ENCODE data around the gene ULK3. TPM values are rescaled to one million over a fixed set of nuclear protein-coding genes. Genes with fewer than 3 reads are reported as not detected.

Gene ULK3
- total and polyA plus RNA-seq, 2 donors (not counting 3 experiments of a cell fraction or from before 2014, with no cell fraction given): 36.0 to 48.6 TPM

DNA sequence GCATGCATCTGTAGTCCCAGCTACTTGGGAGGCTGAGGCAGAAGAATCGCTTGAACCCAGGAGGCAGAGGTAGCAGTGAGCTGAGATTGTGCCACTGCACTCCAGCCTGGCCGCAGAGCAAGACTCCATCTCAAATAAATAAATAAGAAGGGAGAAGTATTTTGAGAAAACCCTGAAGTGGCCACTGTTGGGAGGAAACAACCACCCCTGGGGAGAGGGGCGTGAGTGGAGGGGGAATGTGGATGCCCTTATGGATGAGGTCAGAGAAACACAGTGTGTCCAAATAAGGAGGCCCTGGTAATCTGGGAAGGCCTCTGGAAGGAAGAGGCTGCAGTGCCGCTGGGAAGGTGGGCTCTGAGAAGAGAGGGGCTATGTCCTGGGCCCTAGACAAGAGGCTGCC lies 20.7 kb downstream of the ULK3 start:
- no peaks in the 10 kb centered on the region for H3K9me3 ChIP-seq (replicated peaks; ENCODE audit: control insufficient read depth, insufficient read depth, low read length)
- no peak overlapping the region for H3K4me2 ChIP-seq (ENCODE audit: insufficient read depth, low read length)
- TF ChIP-seq, protein P1, sequence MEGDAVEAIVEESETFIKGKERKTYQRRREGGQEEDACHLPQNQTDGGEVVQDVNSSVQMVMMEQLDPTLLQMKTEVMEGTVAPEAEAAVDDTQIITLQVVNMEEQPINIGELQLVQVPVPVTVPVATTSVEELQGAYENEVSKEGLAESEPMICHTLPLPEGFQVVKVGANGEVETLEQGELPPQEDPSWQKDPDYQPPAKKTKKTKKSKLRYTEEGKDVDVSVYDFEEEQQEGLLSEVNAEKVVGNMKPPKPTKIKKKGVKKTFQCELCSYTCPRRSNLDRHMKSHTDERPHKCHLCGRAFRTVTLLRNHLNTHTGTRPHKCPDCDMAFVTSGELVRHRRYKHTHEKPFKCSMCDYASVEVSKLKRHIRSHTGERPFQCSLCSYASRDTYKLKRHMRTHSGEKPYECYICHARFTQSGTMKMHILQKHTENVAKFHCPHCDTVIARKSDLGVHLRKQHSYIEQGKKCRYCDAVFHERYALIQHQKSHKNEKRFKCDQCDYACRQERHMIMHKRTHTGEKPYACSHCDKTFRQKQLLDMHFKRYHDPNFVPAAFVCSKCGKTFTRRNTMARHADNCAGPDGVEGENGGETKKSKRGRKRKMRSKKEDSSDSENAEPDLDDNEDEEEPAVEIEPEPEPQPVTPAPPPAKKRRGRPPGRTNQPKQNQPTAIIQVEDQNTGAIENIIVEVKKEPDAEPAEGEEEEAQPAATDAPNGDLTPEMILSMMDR (IDR thresholded peaks at IDR 0.05; ENCODE audit: extremely low read depth in 1 of 2, insufficient read depth in 1 of 2, low read depth in 1 of 2, low read length in 2 of 2): no peak
- TF ChIP-seq EZH2 (IDR thresholded peaks at IDR 0.05; ENCODE audit: borderline replicate concordance, low read depth, low read length, severe bottlenecking): no peak
- no peak for TF ChIP-seq POLR2A (IDR thresholded peaks at IDR 0.05; ENCODE audit: low read depth, low read length)
- no peak for TF ChIP-seq GATA2 (IDR thresholded peaks at IDR 0.05; ENCODE audit: insufficient read depth, insufficient read length, low read depth, low read length)
- no peak for TF ChIP-seq FOS (IDR thresholded peaks at IDR 0.05; ENCODE audit: borderline replicate concordance, insufficient read depth, low read length)
- no peak for TF ChIP-seq JUN (IDR thresholded peaks at IDR 0.05; ENCODE audit: borderline replicate concordance, insufficient read depth, insufficient read length, low read depth)
- TF ChIP-seq MYC (IDR thresholded peaks at IDR 0.05; ENCODE audit: low read depth, low read length): no peak
- TF ChIP-seq, protein P2, sequence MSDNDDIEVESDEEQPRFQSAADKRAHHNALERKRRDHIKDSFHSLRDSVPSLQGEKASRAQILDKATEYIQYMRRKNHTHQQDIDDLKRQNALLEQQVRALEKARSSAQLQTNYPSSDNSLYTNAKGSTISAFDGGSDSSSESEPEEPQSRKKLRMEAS (IDR thresholded peaks at IDR 0.05; ENCODE audit: insufficient read depth, insufficient read length): no peak
- TF ChIP-seq POLR2AphosphoS5 (IDR thresholded peaks at IDR 0.05; ENCODE audit: insufficient read depth, low read depth, low read length): no peak
- BruUV-seq (replicated peaks): no TSS peak
- no peak for DNase-seq (ENCODE audit: low read depth, low spot score)
- no peak for FAIRE-seq
- no peak overlapping the region for H3K4me3 ChIP-seq (replicated peaks in 1 of 3; ENCODE audit: insufficient read depth in 1 of 3, low read depth in 1 of 3, low read length in 3 of 3)
- no peaks in the 10 kb centered on the region for H4K20me1 ChIP-seq (replicated peaks; ENCODE audit: control insufficient read depth, extremely low read depth, insufficient read depth, low read length)
- H3K36me3 ChIP-seq (ENCODE audit: control insufficient read depth in 2 of 2, extremely low read depth in 1 of 2, insufficient read depth in 2 of 2, low read length in 2 of 2): no peaks in the 10 kb centered on the region
- H3K27ac ChIP-seq (ENCODE audit: insufficient read depth, low read depth, low read length): no peak overlapping the region
- no peaks in the 10 kb centered on the region for H3K9me1 ChIP-seq (replicated peaks; ENCODE audit: control insufficient read depth, extremely low read depth, insufficient read depth, low read length)
- dilution Hi-C loops (cut with MboI; ENCODE audit: extremely low pct_ligation_motif_present, low sequenced_read_pairs) (no loop called here), intact Hi-C loops (cut with micrococcal nuclease) (no loop called here)
- ChIA-PET POLR2A (no interaction called here), CTCF (interaction anchor here (1.2 to 1.3 kb wide), 2 partner anchors 51 to 52 kb away, joined by 3 to 5 read pairs; no protein-coding TSS in a partner anchor)
- H2AFZ ChIP-seq (ENCODE audit: low read depth, low read length): no peak overlapping the region
- no peaks in the 10 kb centered on the region for H3K79me2 ChIP-seq (ENCODE audit: control insufficient read depth, insufficient read depth, low read length)
- H3K27me3 ChIP-seq (ENCODE audit: control insufficient read depth in 2 of 2, insufficient read depth in 2 of 2, low read length in 2 of 2): peaks cover 3 to 5% of the 10 kb centered on the region in 2 experiments
- peaks cover 8% of the 10 kb centered on the region for H3K4me1 ChIP-seq (ENCODE audit: control insufficient read depth, extremely low read depth, insufficient read depth, low read length)
- no peak overlapping the region for H3K9ac ChIP-seq (replicated peaks; ENCODE audit: extremely low read depth, insufficient read depth, low read length)

All from endothelial cell of umbilical vein (primary cell).